B cell (primary cell): Measurements from ENCODE around the gene CARMIL1.

Experiments
- EZH2 ChIP-seq: IDR thresholded peaks from 2 replicates; pipeline ENCODE4 v1.6.1; 2012; ENCODE audit warnings: borderline replicate concordance, low read depth, mild to moderate bottlenecking, moderate library complexity, low read length; ENCODE audit not compliant: insufficient read depth, poor library complexity, severe bottlenecking
- TF ChIP-seq, protein P1 (sequence below): fragments of 200-600 bp; IDR thresholded peaks from one replicate; pipeline ENCODE4 v1.8.0; 2022; ENCODE audit warnings: antibody characterized with exemption, mild to moderate bottlenecking

DNA sequence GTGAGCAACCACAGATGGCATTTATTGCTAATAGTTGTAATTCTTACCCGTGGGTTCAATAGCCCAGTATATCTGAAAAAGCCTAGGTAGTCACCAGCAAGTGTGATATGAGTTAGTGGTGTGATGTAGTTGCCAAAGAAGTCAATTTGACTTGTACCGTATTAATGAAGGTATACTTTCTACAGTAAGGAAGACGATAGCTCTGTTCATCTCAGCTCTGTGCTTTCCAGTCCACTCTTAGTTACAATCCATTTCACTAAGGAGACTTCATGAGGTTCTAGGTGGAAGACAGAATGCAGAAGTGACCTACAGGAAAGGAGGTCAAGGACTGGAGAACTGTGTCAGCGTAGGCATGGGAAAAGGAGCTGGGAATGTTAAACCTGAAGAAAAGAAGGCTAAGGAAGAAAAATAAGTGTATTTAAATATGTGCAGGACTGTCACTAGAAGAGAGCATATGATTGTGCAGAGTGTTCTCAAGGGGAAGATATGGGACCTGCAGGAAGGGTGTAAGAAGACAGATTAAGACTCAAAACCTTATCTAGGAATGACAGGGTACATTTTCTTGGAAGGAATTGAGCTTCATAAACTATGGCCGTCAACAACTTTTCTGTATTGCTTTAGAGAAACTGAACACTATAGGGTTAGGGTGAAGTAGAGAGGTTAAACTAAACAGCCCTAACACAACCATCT, 255.9 kb downstream of the CARMIL1 start:
- TF ChIP-seq, protein P1, sequence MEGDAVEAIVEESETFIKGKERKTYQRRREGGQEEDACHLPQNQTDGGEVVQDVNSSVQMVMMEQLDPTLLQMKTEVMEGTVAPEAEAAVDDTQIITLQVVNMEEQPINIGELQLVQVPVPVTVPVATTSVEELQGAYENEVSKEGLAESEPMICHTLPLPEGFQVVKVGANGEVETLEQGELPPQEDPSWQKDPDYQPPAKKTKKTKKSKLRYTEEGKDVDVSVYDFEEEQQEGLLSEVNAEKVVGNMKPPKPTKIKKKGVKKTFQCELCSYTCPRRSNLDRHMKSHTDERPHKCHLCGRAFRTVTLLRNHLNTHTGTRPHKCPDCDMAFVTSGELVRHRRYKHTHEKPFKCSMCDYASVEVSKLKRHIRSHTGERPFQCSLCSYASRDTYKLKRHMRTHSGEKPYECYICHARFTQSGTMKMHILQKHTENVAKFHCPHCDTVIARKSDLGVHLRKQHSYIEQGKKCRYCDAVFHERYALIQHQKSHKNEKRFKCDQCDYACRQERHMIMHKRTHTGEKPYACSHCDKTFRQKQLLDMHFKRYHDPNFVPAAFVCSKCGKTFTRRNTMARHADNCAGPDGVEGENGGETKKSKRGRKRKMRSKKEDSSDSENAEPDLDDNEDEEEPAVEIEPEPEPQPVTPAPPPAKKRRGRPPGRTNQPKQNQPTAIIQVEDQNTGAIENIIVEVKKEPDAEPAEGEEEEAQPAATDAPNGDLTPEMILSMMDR: no peak
- TF ChIP-seq EZH2: no peak
